Uterus (tissue), 4 donors: ENCODE measurements around the gene ELOF1. TPM values are rescaled to one million over a fixed set of nuclear protein-coding genes. Genes with fewer than 3 reads are reported as not detected.
"Not testable (repeated sequence)": the region's sequence is repeated elsewhere in the genome, so short reads cannot be mapped to it uniquely, and the experiment has no call there.

Experiments used
- DNase-seq, 2 donors: peaks; one replicate each; pipeline ENCODE4 v3.0.0-alpha.2; 2019 to 2020
- H3K27ac ChIP-seq, 2 donors: fragments of 200-600 bp; sonication (generic); 1 replicate in 1 of 2; 2 replicates in 1 of 2; pipeline ENCODE4 v1.5.1; 2016 to 2018
- H3K27me3 ChIP-seq, 2 donors: fragments of 200-600 bp; sonication (generic); one replicate each; pipeline ENCODE4 v1.5.1; 2018 to 2019; ENCODE audit warnings: control low read depth in 1 of 2
- H3K36me3 ChIP-seq, 2 donors: fragments of 200-600 bp; sonication (generic); one replicate each; pipeline ENCODE4 v1.5.1; 2019; ENCODE audit warnings: control low read depth in 1 of 2
- H3K4me1 ChIP-seq, 2 donors: fragments of 200-600 bp; sonication (generic); one replicate each; pipeline ENCODE4 v1.5.1; 2018 to 2019; ENCODE audit warnings: control low read depth in 1 of 2
- H3K4me3 ChIP-seq, 2 donors: fragments of 200-600 bp; sonication (generic); 1 replicate in 1 of 2; 2 replicates in 1 of 2; pipeline ENCODE4 v1.5.1; 2018 to 2019; ENCODE audit warnings: mild to moderate bottlenecking in 1 of 2
- H3K9me3 ChIP-seq, 2 donors: fragments of 200-600 bp; sonication (generic); one replicate each; pipeline ENCODE4 v1.5.1; 2019; ENCODE audit warnings: control low read depth in 1 of 2
- POLR2A ChIP-seq, 2 donors: fragments of 450-650 bp; IDR thresholded peaks; one replicate each; pipeline ENCODE4 v1.6.1; 2016; ENCODE audit warnings: antibody characterized with exemption in 2 of 2, mild to moderate bottlenecking in 1 of 2, moderate library complexity in 1 of 2
- intact Hi-C: fragments of 100-400 bp; cut with DNase I; formaldehyde crosslinking; loops from one replicate; pipeline ENCODE4 v1.15.1; 2023; ENCODE audit warnings: low total_unique reads
- total RNA-seq, 4 donors: library from RNA; depleted of rRNA in 3 of 4; stranded (reverse); fragments of >200 nt in 3 of 4; gene quantifications; one replicate each; pipeline versions ENCODE4 v1.1.0 to v1.2.4, GENCODE V29; 2014 to 2023
- TF ChIP-seq, protein P1 (sequence below), 4 experiments: fragments of 200-600 bp in 2 of 4; fragments of 450-650 bp in 2 of 4; sonication (generic) in 2 of 4; IDR thresholded peaks; one replicate each; pipeline ENCODE4 v1.5.1; 2016 to 2019; ENCODE audit warnings: antibody characterized with exemption in 4 of 4, mild to moderate bottlenecking in 2 of 4, moderate library complexity in 1 of 4
- donor health status: DM: yes; HTN: yes; CAD: no.

The ELOF1 gene
- 10 to 100 TPM; 19.7 to 89.4 (median 38.9) TPM for total RNA-seq

DNA sequence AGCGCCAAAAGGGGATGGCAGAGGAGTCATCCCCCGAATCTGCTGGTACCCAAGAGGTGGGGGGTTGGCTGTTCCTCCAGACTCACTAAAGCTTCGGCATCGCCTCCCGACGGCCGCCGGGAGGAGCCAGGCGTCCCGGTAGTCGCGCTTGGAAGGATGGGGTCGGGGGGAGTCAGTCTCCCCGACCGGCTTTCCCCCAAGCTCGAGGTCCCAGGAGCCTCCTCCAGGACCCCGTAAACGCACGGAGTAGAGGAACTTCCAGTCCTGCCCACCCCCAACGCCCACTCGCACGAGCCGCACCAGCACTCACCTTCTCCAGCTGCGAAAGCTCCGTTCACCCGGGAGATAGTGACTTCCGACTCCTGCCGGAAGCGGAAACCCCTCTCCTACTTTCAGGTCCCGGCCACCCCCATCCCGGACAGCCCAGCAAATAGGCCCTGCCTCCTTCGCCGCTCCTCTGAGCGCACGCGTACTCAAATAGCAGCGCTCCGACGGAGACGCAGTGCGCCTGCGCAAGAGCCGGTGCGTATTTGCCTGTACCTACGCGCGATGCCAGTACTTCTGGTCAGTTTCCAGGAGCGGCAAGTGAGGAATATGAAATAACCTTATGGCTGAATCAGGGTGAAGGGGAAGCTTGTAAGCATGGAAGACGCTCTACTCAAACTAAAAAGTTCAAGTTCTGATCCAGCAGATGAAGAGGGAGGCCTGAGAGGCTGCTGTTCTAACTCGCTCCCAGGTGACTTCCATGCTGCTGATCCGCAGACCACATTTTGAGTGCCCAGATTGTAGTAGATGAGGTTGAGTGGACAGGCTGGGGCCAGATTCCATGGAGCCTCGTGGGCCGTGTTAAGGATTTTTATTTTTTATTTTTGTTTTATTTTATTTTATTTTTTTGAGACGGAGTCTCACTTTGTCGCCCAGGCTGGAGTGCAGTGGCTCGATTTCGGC lies at the start of gene ELOF1:
TSS of gene ELOF1 (minus strand) at position 350 of the 948 bp plus-strand sequence. CDS start 4,883 bp downstream, outside the sequence.
- Histone ChIP-seq H3K27me3 (no peaks in the 10 kb centered on the region), H3K4me1 (peaks cover 0 to 8% of the 10 kb centered on the region in 2 donors), H3K4me3 (peak within 1 kb of the TSS; percentile 57 to 85), H3K9me3 (no peaks in the 10 kb centered on the region), H3K36me3 (no peaks in the 10 kb centered on the region), H3K27ac (peak within 1 kb of the TSS; percentile 70 to 82)
- intact Hi-C loops, result no loop called here
- DNase-seq, result peak; percentile 97 to 98
- TF ChIP-seq POLR2A (IDR thresholded peaks at IDR 0.05), result peak; percentile 83 to 84
- TF ChIP-seq, protein P1, sequence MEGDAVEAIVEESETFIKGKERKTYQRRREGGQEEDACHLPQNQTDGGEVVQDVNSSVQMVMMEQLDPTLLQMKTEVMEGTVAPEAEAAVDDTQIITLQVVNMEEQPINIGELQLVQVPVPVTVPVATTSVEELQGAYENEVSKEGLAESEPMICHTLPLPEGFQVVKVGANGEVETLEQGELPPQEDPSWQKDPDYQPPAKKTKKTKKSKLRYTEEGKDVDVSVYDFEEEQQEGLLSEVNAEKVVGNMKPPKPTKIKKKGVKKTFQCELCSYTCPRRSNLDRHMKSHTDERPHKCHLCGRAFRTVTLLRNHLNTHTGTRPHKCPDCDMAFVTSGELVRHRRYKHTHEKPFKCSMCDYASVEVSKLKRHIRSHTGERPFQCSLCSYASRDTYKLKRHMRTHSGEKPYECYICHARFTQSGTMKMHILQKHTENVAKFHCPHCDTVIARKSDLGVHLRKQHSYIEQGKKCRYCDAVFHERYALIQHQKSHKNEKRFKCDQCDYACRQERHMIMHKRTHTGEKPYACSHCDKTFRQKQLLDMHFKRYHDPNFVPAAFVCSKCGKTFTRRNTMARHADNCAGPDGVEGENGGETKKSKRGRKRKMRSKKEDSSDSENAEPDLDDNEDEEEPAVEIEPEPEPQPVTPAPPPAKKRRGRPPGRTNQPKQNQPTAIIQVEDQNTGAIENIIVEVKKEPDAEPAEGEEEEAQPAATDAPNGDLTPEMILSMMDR (IDR thresholded peaks at IDR 0.05), result peak in 3 of 4 experiments; percentile 5 to 33 (median 32)

DNA sequence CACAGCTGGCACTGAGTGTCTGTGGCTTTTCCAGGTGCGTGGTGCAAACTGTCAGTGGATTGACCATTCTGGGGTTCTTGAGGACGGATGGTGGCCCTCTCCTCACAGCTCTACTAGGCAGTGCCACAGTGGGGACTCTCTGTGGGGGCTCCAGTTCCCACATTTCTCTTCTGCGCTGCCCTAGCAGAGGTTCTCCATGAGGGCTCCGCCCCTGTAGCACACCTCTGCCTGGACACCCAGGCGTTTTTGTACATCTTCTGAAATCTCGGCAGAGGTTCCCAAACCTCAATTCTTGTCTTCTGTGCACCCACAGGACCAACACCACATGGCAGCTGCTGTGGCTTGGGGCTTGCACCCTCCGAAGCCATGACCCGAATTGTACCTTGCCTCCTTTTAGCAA lies 47.5 kb upstream of the ELOF1 start:
- DNase-seq, result no peak
- Histone ChIP-seq H3K4me1 (no peaks in the 10 kb centered on the region), H3K4me3 (no peak overlapping the region), H3K36me3 (no peaks in the 10 kb centered on the region), H3K27ac (no peak overlapping the region), H3K9me3 (no peaks in the 10 kb centered on the region), H3K27me3 (no peaks in the 10 kb centered on the region)
- intact Hi-C loops, result no loop called here
- no peak for TF ChIP-seq POLR2A (IDR thresholded peaks at IDR 0.05)
- TF ChIP-seq, protein P1 (IDR thresholded peaks at IDR 0.05), result no peak

DNA sequence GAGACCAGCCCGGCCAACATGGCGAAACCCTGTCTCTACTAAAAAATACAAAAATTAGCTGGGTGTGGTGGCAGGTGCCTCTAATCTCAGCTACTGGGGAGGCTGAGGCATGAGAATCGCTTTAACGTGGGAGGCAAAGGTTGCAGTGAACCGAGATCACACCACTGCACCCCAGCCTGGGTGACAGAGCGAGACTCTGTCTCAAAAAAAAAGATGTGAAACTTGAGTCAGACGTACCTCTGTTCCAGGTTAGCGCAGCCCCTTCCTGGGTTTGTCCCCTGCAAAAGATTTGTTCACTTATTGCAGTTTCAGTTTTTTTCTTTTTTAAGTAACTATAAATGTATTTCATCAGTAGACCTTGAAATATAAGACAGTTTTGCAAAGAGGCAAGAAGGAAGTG lies 40.7 kb upstream of the ELOF1 start:
- DNase-seq, H3K27ac ChIP-seq, intact Hi-C loops, H3K4me3 ChIP-seq, H3K27me3 ChIP-seq, H3K9me3 ChIP-seq, H3K4me1 ChIP-seq, H3K36me3 ChIP-seq: not testable (repeated sequence)

DNA sequence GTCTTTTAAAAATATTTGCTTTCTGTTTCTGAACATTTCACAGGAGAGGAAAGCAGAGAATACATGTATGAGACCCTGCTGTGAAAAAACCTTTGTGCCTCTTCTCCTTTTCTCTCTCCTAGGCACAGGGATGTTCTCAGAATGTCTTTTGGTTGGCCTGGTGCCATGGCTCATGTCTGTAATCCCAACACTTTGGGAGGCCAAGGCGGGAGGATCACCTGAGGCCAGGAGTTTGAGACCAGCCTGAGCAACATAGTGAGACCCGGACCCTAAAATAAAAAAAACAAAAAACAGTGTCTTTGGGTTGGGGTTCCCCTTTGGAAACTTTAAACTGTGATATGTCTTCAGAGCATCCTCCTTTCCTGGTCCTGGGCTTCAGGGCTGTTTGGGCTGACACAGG lies 39.7 kb upstream of the ELOF1 start:
- intact Hi-C loops, result no loop called here
- Histone ChIP-seq H3K36me3 (no peaks in the 10 kb centered on the region), H3K27me3 (no peaks in the 10 kb centered on the region), H3K9me3 (no peaks in the 10 kb centered on the region), H3K4me3 (no peak overlapping the region), H3K4me1 (peaks cover 6 to 9% of the 10 kb centered on the region in 2 donors), H3K27ac (no peak overlapping the region)
- DNase-seq, result no peak
- TF ChIP-seq POLR2A (IDR thresholded peaks at IDR 0.05), result no peak
- TF ChIP-seq, protein P1 (IDR thresholded peaks at IDR 0.05), result no peak

DNA sequence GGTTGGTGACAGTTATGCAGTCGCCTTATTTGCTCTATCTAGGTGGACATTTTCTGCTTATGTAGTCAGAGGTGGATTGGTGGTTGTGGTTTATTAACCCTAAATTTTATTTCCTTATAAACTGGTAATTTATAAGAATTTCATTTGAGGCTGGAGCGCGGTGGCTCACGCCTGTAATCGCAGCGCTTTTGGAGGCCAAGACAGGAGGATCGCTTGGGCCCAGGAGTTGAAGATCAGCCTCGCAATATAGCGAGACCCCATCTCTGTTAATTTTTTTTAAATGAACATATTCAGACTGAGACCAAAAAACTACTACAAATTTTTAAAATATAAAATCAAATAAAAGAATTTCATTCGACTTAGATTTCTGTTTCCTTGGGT lies 39.1 kb upstream of the ELOF1 start:
- DNase-seq, result no peak
- no peaks in the 10 kb centered on the region for H3K27me3 ChIP-seq
- H3K9me3 ChIP-seq, result no peaks in the 10 kb centered on the region
- H3K4me3 ChIP-seq, result peak overlapping the region; percentile 93 to 95
- peak overlapping the region; percentile 86 to 91 for H3K27ac ChIP-seq
- no peaks in the 10 kb centered on the region for H3K36me3 ChIP-seq
- TF ChIP-seq, protein P1 (IDR thresholded peaks at IDR 0.05), result no peak
- TF ChIP-seq POLR2A (IDR thresholded peaks at IDR 0.05), result no peak
- intact Hi-C loops, result no loop called here
- H3K4me1 ChIP-seq, result peaks cover 6 to 9% of the 10 kb centered on the region in 2 donors
